ENCODE results near the gene ANAPC2. TPM values are rescaled to one million over a fixed set of nuclear protein-coding genes. Genes with fewer than 3 reads are reported as not detected.
A peak's percentile ranks its signal among the peaks of the same experiment; 100 is the strongest.

The ANAPC2 gene, protein sequence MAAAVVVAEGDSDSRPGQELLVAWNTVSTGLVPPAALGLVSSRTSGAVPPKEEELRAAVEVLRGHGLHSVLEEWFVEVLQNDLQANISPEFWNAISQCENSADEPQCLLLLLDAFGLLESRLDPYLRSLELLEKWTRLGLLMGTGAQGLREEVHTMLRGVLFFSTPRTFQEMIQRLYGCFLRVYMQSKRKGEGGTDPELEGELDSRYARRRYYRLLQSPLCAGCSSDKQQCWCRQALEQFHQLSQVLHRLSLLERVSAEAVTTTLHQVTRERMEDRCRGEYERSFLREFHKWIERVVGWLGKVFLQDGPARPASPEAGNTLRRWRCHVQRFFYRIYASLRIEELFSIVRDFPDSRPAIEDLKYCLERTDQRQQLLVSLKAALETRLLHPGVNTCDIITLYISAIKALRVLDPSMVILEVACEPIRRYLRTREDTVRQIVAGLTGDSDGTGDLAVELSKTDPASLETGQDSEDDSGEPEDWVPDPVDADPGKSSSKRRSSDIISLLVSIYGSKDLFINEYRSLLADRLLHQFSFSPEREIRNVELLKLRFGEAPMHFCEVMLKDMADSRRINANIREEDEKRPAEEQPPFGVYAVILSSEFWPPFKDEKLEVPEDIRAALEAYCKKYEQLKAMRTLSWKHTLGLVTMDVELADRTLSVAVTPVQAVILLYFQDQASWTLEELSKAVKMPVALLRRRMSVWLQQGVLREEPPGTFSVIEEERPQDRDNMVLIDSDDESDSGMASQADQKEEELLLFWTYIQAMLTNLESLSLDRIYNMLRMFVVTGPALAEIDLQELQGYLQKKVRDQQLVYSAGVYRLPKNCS
- total RNA-seq: 22.9 and 24.8 TPM in 2 replicates

DNA sequence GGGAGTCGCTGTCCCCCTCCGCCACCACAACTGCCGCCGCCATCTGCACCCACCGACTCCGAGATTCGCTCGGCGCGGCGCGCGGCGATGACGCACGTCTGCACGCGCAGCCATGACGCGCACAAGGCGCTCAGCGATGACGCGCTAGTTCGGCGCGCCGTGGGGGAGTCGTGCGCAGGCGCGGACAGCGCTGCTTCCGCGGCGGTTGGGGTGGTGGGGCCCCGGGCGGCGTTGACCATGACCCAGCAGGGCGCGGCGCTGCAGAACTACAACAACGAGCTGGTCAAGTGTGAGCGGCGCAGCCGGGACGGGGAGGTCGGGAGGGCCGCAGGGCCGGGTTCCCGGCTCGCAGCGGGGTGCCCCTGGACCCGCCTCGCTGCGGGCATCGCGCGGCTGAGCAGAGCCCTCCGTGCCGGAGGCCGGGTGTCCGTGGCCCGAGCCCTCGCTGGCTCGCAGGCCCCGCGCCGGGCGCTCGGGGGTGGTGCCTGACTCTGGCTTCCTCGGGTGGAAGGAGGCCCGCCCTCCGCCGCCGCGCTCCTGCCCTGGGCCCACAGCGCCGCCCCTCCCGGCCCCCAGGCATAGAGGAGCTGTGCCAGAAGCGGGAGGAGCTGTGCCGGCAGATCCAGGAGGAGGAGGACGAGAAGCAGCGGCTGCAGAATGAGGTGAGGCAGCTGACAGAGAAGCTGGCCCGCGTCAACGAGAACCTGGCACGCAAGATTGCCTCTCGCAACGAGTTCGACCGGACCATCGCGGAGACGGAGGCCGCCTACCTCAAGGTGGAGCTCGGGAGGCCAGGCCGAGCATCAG lies at the start of gene ANAPC2, which contains the start of gene SSNA1:
Gene ANAPC2 (minus strand): TSS at position 71 of the 807 bp plus-strand sequence. CDS start 28 bp downstream, at position 43.
Gene SSNA1 (plus strand): TSS at position 187 of the 807 bp plus-strand sequence. CDS start 51 bp downstream, at position 238.
- TF ChIP-seq, protein P1, sequence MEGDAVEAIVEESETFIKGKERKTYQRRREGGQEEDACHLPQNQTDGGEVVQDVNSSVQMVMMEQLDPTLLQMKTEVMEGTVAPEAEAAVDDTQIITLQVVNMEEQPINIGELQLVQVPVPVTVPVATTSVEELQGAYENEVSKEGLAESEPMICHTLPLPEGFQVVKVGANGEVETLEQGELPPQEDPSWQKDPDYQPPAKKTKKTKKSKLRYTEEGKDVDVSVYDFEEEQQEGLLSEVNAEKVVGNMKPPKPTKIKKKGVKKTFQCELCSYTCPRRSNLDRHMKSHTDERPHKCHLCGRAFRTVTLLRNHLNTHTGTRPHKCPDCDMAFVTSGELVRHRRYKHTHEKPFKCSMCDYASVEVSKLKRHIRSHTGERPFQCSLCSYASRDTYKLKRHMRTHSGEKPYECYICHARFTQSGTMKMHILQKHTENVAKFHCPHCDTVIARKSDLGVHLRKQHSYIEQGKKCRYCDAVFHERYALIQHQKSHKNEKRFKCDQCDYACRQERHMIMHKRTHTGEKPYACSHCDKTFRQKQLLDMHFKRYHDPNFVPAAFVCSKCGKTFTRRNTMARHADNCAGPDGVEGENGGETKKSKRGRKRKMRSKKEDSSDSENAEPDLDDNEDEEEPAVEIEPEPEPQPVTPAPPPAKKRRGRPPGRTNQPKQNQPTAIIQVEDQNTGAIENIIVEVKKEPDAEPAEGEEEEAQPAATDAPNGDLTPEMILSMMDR (IDR thresholded peaks at IDR 0.05; ENCODE audit: insufficient read depth, low read depth, low read length): peak; percentile 47
- peak within 1 kb of the TSS; percentile 88 for H3K4me3 ChIP-seq (ENCODE audit: low read depth, low read length)
- peak; percentile 94 for DNase-seq (ENCODE audit: low read depth)

DNA sequence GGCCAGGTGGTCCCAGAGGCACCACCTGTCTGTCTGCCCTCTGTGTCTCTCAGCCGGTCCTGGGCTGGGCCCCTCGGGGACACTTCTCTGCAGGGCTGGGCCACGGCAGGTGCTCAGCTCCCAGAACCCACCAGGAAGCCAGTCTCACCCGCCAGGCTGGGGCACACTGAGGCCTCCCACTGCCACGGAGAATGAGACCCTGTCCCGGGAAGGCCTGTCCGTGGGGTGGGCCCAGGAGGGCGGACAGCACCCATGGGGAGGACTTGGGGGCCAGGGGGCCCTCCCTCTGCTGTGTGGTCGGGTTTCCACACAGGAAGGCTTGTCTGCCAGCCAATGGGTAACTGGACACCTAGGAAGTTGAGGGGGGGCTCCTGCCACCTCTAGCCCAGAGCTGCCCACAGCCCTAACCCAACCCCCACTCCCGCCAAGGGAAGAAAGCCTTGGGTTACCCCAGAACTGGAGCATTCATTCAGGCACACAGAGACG lies 48.6 kb upstream of the ANAPC2 start:
- TF ChIP-seq, protein P1 (IDR thresholded peaks at IDR 0.05; ENCODE audit: insufficient read depth, low read depth, low read length): no peak
- H3K4me3 ChIP-seq (ENCODE audit: low read depth, low read length): no peak overlapping the region
- DNase-seq (ENCODE audit: low read depth): no peak

DNA sequence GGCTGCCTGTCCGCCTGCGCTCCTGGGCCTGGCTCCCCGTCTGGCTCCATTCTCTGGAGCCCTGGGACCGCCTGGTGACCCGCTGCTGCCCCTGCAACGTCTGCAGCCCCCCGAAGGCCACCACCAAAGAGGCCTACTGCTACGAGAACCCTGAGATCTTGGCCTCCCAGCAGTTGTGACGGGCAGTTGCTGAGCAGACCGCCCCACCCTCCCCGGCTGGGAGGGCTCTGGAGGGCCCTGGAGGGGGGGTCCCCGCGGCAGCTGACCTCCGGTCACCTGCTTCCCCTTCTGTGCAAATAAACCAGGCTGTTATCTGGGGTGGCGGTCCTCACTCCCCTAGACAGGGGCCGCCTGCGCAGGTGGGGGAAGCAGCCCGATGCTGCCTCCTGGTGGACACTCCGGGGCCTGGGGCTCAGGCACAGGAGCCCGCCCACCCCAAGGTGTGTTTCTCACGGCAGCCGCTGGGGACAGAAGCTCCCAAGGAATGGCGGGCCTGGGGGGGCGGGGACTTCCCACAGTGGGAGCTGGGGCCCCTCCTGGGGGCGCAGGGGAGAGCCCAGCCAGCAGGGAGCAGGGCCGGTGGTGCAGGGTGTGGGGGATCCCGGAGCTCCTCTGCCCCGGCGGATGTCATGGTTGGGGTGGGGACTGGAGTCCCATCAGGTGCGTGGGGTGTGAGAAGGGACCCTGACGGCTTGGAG lies 48.0 kb upstream of the ANAPC2 start:
- DNase-seq (ENCODE audit: low read depth): peak; percentile 72
- no peak overlapping the region for H3K4me3 ChIP-seq (ENCODE audit: low read depth, low read length)
- TF ChIP-seq, protein P1 (IDR thresholded peaks at IDR 0.05; ENCODE audit: insufficient read depth, low read depth, low read length): peak; percentile 98

DNA sequence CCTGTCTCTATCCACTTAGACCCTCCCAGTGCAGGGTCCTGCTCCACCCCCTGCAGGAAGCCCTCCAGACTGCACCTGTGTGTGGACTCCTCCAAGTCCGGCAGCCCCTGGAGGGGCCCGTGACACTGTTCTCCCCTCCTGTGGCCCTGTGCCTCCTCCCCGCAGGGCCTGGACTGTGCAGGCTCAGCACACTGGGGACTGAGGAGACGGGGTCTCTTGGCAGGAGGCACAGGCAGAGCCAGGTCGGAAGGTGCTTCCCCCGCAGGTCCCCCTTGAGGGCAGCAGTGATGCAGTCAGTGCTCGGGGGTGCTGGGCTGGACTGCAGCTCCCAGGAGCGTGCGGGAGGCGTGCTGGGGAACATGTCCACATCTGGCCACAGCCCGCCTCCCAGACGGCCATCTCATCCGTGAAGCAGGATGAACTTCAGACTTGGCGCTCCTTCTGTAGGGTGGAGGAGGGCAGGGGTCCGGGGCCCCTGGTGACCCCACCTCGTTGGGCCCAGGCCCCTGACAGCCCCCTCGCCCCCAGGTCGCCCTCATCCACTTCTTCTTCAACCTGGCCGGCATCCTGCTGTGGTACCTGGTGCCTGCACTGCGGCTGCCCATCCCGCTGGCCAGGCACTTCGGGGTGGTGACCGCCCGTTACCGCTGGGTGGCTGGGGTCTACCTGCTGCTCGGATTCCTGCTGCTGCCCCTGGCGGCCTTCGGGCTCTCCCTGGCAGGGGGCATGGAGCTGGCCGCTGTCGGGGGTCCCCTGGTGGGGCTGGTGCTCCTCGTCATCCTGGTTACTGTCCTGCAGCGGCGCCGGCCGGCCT lies 47.3 kb upstream of the ANAPC2 start:
- DNase-seq (ENCODE audit: low read depth): no peak
- TF ChIP-seq, protein P1 (IDR thresholded peaks at IDR 0.05; ENCODE audit: insufficient read depth, low read depth, low read length): no peak
- no peak overlapping the region for H3K4me3 ChIP-seq (ENCODE audit: low read depth, low read length)

DNA sequence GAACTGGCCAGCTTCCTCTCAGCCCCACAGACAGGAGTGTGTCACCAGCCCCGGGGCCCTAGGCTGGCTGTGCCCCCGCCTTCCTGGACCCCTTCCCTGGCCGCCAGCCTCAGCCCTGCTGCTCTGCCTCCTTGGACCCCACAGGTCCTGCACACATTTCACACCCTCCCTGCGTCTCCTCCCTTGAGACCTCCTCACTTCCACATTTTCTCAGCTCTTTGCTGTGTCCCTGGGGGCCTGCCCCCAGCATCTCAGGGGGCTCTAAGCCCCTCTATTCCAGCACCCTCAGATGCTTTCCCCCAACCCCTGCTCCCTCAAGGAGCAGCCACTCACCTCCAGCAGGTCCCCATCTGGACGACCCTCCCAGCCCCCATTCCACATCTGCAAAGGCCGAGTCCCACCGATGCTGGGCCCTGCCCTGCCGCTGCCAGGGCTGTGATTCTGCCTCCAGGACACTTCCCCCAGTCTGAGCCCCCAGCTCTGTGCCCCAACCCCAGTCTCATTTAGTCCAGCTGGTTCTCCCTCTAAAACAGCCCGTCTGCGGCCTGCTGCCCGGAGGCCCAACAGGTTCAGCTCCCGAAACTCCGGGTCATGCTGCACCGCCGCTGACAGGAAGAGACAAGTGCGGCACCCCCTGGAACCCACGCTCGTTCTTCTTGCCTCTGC lies 46.5 kb upstream of the ANAPC2 start:
- TF ChIP-seq, protein P1 (IDR thresholded peaks at IDR 0.05; ENCODE audit: insufficient read depth, low read depth, low read length): no peak
- DNase-seq (ENCODE audit: low read depth): no peak
- no peak overlapping the region for H3K4me3 ChIP-seq (ENCODE audit: low read depth, low read length)

Data from fibroblast of villous mesenchyme (primary cell).